ENCODE measurements around the gene FGD5. TPM values are rescaled to one million over a fixed set of nuclear protein-coding genes. Genes with fewer than 3 reads are reported as not detected.

FGD5 gene
- total and polyA plus RNA-seq, 8 donors = 1.2 to 34.1 (median 9.0) TPM

DNA sequence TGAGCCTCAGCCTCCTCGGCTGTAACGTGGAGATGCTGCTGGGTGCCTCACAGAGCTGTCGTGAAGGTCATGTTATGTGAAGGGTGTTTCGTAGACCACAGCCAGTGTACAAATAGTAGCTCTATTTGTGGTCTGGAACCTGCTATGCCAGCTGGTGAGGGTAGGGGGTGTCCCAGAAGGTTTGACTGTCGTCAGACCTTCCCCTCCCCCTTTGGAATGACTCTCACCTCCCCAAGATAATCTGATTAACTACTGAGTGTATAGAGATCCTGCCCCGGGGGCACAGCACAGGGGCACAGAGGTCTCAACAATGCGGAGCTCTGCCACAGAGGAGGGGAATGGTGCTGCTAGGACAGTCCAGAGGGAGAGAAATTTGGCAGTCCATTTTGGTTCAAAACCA is 20.5 kb downstream of the FGD5 start:
- Histone ChIP-seq H3K9me3 (no peaks in the 10 kb centered on the region), H3K27ac (no peak overlapping the region), H3K36me3 (no peaks in the 10 kb centered on the region), H3K27me3 (no peaks in the 10 kb centered on the region), H3K4me3 (no peak overlapping the region), H3K4me1 (peaks cover 8 to 29% (median 14%) of the 10 kb centered on the region in 4 donors)
- WGBS, 5 donors = 59 to 64% (median 62%) methylated on average over 7 of the region's 7 CpGs
- DNase-seq = peak in 1 of 2 donors; percentile 51
- intact Hi-C loops (cut with DNase I; ENCODE audit: low total_unique reads) = no loop called here
- TF ChIP-seq EP300 (IDR thresholded peaks at IDR 0.05) = no peak
- no peak for TF ChIP-seq POLR2AphosphoS5 (IDR thresholded peaks at IDR 0.05)
- no peak for TF ChIP-seq POLR2A (IDR thresholded peaks at IDR 0.05)
- TF ChIP-seq, protein P1, sequence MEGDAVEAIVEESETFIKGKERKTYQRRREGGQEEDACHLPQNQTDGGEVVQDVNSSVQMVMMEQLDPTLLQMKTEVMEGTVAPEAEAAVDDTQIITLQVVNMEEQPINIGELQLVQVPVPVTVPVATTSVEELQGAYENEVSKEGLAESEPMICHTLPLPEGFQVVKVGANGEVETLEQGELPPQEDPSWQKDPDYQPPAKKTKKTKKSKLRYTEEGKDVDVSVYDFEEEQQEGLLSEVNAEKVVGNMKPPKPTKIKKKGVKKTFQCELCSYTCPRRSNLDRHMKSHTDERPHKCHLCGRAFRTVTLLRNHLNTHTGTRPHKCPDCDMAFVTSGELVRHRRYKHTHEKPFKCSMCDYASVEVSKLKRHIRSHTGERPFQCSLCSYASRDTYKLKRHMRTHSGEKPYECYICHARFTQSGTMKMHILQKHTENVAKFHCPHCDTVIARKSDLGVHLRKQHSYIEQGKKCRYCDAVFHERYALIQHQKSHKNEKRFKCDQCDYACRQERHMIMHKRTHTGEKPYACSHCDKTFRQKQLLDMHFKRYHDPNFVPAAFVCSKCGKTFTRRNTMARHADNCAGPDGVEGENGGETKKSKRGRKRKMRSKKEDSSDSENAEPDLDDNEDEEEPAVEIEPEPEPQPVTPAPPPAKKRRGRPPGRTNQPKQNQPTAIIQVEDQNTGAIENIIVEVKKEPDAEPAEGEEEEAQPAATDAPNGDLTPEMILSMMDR (IDR thresholded peaks at IDR 0.05) = no peak

DNA sequence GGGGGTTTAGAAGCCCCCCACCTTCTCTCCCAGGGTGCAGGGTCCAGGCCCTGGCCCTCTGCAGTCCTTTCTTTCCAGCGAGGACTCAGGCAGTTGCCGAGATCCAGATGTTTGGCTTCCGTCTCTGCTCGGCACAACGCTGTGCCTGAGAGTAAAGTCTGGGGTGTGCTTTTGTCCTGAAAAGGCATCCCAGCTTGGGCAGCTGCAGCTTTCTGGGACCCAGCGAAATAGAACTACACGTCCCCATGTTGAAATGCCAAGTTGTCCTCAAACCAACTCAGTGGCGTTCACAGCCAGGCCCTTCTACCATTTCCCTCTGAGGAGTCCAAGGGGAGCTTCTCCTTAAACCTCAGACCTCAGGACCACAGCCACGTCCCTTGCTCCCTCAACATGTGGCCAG is 23.1 kb downstream of the FGD5 start:
- Histone ChIP-seq H3K4me1 (peaks cover 0 to 28% (median 11%) of the 10 kb centered on the region in 4 donors), H3K36me3 (no peaks in the 10 kb centered on the region), H3K4me3 (no peak overlapping the region), H3K9me3 (no peaks in the 10 kb centered on the region), H3K27ac (no peak overlapping the region), H3K27me3 (peaks cover 0 to 12% (median 0%) of the 10 kb centered on the region in 3 donors)
- intact Hi-C loops (cut with DNase I; ENCODE audit: low total_unique reads) = no loop called here
- TF ChIP-seq, protein P1 (IDR thresholded peaks at IDR 0.05) = no peak
- TF ChIP-seq POLR2A (IDR thresholded peaks at IDR 0.05) (no peak), POLR2AphosphoS5 (IDR thresholded peaks at IDR 0.05) (no peak)
- WGBS, 5 donors = 68 to 75% (median 72%) methylated on average over 8 to 9 of the region's 9 CpGs
- no peak for DNase-seq

GRCh38 chr3:14842277-14842676 is 23.5 kb downstream of the FGD5 start:
- Histone ChIP-seq H3K4me1 (peaks cover 3 to 28% (median 9%) of the 10 kb centered on the region in 4 donors), H3K9me3 (no peaks in the 10 kb centered on the region), H3K36me3 (no peaks in the 10 kb centered on the region), H3K4me3 (no peak overlapping the region), H3K27ac (no peak overlapping the region), H3K27me3 (peaks cover 0 to 16% (median 0%) of the 10 kb centered on the region in 3 donors)
- no peak for DNase-seq
- 63 to 82% (median 75%) methylated on average over 2 to 3 of the region's 3 CpGs for WGBS, 5 donors
- intact Hi-C loops (cut with DNase I; ENCODE audit: low total_unique reads) = no loop called here
- TF ChIP-seq EP300 (IDR thresholded peaks at IDR 0.05) (no peak), POLR2AphosphoS5 (IDR thresholded peaks at IDR 0.05) (no peak), POLR2A (IDR thresholded peaks at IDR 0.05) (no peak)
- TF ChIP-seq, protein P1 (IDR thresholded peaks at IDR 0.05) = no peak

DNA sequence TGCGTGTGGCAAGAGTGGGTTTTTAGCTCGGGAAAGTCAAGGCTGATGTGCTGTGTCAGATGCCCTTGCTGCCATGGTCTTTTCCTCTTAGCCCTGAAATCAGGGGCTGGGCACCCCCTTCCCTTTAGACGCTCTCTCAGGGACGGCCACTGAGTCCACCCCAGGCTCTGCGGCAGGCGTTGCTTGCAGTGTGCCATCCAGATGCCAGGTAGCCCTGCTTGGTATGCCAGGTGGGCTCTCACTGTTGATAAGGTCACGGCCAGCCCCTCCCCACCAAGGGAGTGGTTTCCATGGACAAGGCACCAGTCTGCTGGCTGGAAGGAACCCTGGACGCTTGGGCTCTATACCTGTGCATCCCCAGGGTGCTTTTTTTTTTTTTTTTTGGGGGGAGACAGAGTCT is 24.6 kb downstream of the FGD5 start:
- 81 to 87% (median 86%) methylated on average over 8 of the region's 8 CpGs for WGBS, 5 donors
- Histone ChIP-seq H3K9me3 (no peaks in the 10 kb centered on the region), H3K4me1 (peaks cover 5 to 34% (median 17%) of the 10 kb centered on the region in 4 donors), H3K27me3 (peaks cover 0 to 26% (median 0%) of the 10 kb centered on the region in 3 donors), H3K27ac (no peak overlapping the region), H3K36me3 (no peaks in the 10 kb centered on the region), H3K4me3 (no peak overlapping the region)
- no peak for DNase-seq
- intact Hi-C loops (cut with DNase I; ENCODE audit: low total_unique reads) = no loop called here
- TF ChIP-seq POLR2AphosphoS5 (IDR thresholded peaks at IDR 0.05) (no peak), EP300 (IDR thresholded peaks at IDR 0.05) (no peak), POLR2A (IDR thresholded peaks at IDR 0.05) (no peak)
- TF ChIP-seq, protein P1 (IDR thresholded peaks at IDR 0.05) = no peak

All from stomach (tissue), 9 donors.